Skin of body (tissue), 2 donors: ENCODE data around the gene IL12RB2. TPM values are rescaled to one million over a fixed set of nuclear protein-coding genes. Genes with fewer than 3 reads are reported as not detected.

Experiments used
- DNase-seq: peaks from one replicate; lab custom pipeline; 2025; lab: John Stamatoyannopoulos, UW
- total RNA-seq: library from RNA; depleted of rRNA; stranded (reverse); fragments of >200 nt; gene quantifications from one replicate; pipeline ENCODE4 v1.2.3, GENCODE V29; 2014

Gene IL12RB2
- total RNA-seq: 2.2 TPM

- DNase-seq: no peak
Measured at GRCh38 chr1:67307251-67308060, at the start of gene IL12RB2. Gene IL12RB2 (plus strand): TSS chr1:67307873. CDS start chr1:67320369, 12,496 bp downstream.

GRCh38 chr1:67261680-67262079 lies 46.0 kb upstream of the IL12RB2 start:
- no peak for DNase-seq

GRCh38 chr1:67262735-67263134 lies 44.9 kb upstream of the IL12RB2 start:
- DNase-seq: no peak

GRCh38 chr1:67264152-67264551 lies 43.5 kb upstream of the IL12RB2 start:
- no peak for DNase-seq

- DNase-seq: no peak
Measured at GRCh38 chr1:67264899-67265298, 42.8 kb upstream of the IL12RB2 start.

- no peak for DNase-seq
Measured at GRCh38 chr1:67269061-67269460, 38.6 kb upstream of the IL12RB2 start.

- DNase-seq: no peak
Measured at GRCh38 chr1:67270541-67270940, 37.1 kb upstream of the IL12RB2 start.

- no peak for DNase-seq
Measured at GRCh38 chr1:67273591-67273990, 34.1 kb upstream of the IL12RB2 start.

- no peak for DNase-seq
Measured at GRCh38 chr1:67274623-67275325, 32.9 kb upstream of the IL12RB2 start.

GRCh38 chr1:67280696-67281095 lies 27.0 kb upstream of the IL12RB2 start:
- no peak for DNase-seq

- DNase-seq: no peak
Measured at GRCh38 chr1:67281244-67281643, 26.4 kb upstream of the IL12RB2 start.

GRCh38 chr1:67285780-67286488 lies 21.7 kb upstream of the IL12RB2 start:
- no peak for DNase-seq

GRCh38 chr1:67290236-67290635 lies 17.4 kb upstream of the IL12RB2 start:
- DNase-seq: no peak

- no peak for DNase-seq
Measured at GRCh38 chr1:67294836-67295617, 12.6 kb upstream of the IL12RB2 start.

- no peak for DNase-seq
Measured at GRCh38 chr1:67298762-67299161, 8.9 kb upstream of the IL12RB2 start.

GRCh38 chr1:67299296-67299695 lies 8.4 kb upstream of the IL12RB2 start:
- no peak for DNase-seq

- no peak for DNase-seq
Measured at GRCh38 chr1:67300561-67300960, 7.1 kb upstream of the IL12RB2 start.

- DNase-seq: no peak
Measured at GRCh38 chr1:67304023-67304422, 3.6 kb upstream of the IL12RB2 start.

GRCh38 chr1:67306547-67306946 lies 1.1 kb upstream of the IL12RB2 start:
- no peak for DNase-seq

GRCh38 chr1:67308136-67308535 lies 463 bp downstream of the IL12RB2 start:
- DNase-seq: no peak

GRCh38 chr1:67312615-67313014 lies 4.9 kb downstream of the IL12RB2 start:
- DNase-seq: no peak
